Inflammatory macrophage treated with lipopolysaccharide for 1 hour (primary cell): ENCODE measurements around the gene NTRK2.

Experiments used
- DNase-seq, 2 donors: peaks; one replicate each; pipeline ENCODE4 v3.0.0-alpha.2; 2020 to 2022

The NTRK2 gene

GRCh38 chr9:84823421-84824271, 154.1 kb downstream of the NTRK2 start:
- DNase-seq = no peak

- no peak for DNase-seq
These were observed 157.8 kb downstream of the NTRK2 start for GRCh38 chr9:84827216-84827765.

- no peak for DNase-seq
These were observed 158.5 kb downstream of the NTRK2 start for GRCh38 chr9:84828046-84828445.

DNA sequence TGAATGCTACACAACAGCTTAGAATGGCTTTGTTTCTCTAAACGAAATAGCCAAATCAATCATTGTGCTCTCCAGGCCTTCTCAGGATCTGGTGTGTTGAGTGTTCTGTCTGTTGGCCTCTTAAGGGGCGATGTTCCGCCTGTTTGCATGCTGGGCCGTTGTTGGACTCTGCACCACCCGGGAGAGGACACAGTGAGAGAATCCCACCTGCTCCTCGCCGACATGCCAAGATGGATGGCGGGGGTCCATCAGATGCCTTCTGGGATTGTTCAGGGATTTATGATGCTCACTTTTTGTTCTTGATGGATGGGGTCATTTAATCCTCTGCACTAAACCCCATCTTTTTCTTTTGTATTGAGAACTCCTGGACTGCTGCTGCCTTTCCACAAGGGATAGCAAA, 159.9 kb downstream of the NTRK2 start:
- DNase-seq = no peak

- no peak for DNase-seq
These were observed 160.6 kb downstream of the NTRK2 start for GRCh38 chr9:84829997-84830696.

- DNase-seq = no peak
These were observed 161.8 kb downstream of the NTRK2 start for GRCh38 chr9:84831377-84831776.

- DNase-seq = no peak
These were observed 162.9 kb downstream of the NTRK2 start for GRCh38 chr9:84832453-84832852.

DNA sequence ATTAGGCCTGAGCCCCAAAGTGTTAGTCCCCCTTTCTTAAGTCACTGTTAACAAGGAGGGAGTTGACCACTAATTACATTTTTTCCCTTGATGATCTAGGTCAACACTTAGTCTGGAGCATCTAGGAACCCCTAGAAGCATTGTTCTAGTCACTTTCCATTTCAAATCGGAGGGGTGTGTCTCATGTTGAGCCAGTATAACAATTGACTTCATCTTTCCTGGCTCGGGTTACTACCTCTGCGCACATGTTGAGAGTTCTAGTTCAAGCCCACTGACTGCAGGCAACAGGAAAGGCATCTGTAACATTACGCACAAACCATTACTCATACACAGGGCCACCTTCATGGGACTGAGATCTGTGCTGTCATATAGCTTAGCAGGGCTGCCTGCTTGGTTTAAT, 164.9 kb downstream of the NTRK2 start:
- no peak for DNase-seq

DNA sequence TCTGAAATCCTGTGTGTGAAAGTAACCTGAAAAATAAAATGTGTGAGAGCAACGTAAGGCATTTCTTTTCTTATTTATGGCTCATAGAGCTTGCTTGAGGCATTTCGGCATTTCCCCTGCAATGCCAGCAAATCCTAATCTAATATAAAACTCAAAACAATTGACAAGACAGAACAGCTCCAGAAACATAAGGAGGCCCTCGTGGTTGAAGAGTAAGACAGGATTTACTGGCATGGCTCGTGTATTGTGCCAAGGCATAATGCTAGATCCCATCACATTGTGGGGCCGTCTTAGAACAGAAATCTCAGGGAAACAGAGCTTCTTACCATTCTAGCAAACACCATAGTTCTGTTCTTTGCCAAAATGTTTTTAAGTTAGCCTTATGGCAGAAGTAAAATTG, 166.2 kb downstream of the NTRK2 start:
- DNase-seq = no peak

- no peak for DNase-seq
These were observed 169.3 kb downstream of the NTRK2 start for GRCh38 chr9:84838879-84839278.

- no peak for DNase-seq
These were observed 170.0 kb downstream of the NTRK2 start for GRCh38 chr9:84839541-84839940.

- DNase-seq = no peak
These were observed 172.4 kb downstream of the NTRK2 start for GRCh38 chr9:84841931-84842330.

DNA sequence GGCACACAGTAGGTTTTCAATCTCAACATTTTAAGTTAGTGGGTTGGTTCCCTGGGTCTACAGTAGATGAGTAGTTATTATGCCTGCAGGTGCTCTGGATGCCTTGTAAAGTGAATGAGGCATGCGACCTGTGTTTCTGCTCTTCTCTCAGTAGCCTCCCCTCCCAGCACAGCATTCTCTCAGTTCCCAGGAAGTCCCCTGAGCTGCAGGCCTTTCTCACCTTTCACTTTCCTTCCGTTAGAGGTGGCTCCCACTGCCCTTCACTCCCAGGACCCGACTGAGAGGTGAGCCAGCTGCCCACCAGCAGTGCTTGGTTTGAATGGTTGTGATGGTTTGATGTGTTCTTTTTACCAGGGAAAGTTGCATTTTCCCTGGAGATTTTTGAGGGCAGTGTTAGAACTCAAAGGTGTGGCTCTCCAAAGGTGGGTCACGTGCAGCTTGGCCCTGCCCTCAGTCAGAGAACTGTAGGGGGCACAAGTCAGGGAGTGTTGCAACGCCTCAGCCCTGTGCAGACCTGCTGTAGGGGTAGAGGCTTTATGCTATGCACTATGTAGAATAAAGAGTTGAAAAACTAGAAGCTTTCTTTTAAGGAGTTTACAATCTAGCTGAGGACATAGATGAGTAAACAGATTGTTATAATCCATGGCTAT, 173.8 kb downstream of the NTRK2 start:
- no peak for DNase-seq

- no peak for DNase-seq
These were observed 176.7 kb downstream of the NTRK2 start for GRCh38 chr9:84845956-84846900.

- no peak for DNase-seq
These were observed 177.4 kb downstream of the NTRK2 start for GRCh38 chr9:84846906-84847305.

GRCh38 chr9:84849049-84849448, 179.5 kb downstream of the NTRK2 start:
- no peak for DNase-seq

- DNase-seq = no peak
These were observed 181.4 kb downstream of the NTRK2 start for GRCh38 chr9:84850830-84851392.

DNA sequence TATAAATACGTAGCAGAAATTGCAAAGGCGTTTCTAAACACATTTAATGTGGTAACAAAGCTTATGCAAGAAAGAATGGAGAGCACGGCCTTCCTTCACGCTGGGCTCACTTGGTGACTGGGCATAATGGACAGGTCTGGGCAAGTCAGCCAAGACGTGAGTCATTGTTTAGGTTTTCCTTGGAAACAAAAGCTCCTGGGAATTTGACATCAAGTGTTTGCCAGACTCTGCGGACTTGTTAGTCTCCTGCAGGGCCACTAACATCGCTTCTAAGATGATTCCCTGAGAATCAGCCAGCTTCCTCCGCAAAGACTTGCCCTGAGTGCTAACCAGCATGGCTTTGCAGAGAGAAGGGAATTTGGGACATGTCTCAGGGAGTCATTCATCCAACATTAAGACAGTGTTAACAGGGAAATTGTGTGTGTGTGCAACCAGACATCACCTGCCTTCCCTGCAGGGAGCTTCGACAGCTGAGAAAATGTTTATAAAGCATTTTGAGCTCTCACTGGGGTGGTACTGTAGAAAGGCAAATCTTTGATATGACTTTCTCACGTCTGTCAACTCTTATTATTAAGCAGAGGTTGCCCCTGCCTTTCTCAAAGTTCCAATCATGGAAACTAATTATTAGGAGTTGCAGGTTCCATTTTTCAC, 182.5 kb downstream of the NTRK2 start:
- no peak for DNase-seq

GRCh38 chr9:84852617-84853301, 183.2 kb downstream of the NTRK2 start:
- no peak for DNase-seq

DNA sequence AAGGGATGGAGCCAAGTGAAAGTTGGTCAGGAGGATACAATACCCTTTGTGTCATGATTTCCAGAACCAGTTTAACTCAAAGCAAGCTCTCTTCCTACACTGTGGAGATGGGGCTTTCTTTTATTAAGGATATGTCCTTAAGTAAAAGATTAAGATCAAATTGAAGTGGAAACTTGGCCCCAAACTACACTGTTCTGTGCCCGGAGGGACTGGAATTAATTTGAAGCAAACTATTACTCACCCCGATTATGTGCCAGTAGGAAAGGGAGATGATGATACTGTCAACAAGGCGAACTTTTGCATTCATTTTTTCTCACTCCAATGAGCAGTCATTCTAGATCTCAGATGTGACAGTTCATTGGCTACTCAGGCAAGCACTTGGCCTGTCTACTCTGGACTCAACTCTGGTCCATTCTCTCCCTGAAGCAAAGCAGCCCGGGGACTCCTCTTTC, 186.7 kb downstream of the NTRK2 start:
- no peak for DNase-seq

DNA sequence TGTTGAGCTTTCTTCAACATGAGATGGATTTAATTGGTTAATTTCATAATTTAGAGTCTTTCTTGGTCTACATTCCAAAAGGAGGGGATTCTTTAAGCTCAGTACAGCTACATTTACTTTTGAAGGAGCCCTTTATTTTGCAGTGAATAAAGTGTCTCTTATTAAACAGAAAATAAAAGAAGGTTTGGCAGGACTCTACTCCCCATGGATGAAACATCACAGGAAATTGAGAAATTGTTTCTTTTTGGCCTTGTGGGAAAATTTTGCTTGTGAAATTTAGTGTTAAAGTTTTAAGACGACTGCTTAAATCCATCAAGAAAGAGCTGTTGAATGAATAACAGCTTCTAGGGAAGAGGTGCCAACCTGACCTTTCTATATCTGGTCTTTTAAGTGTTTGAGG, 187.7 kb downstream of the NTRK2 start:
- DNase-seq = no peak
